ENCODE data around the gene ARHGAP4.

The ARHGAP4 gene

DNA sequence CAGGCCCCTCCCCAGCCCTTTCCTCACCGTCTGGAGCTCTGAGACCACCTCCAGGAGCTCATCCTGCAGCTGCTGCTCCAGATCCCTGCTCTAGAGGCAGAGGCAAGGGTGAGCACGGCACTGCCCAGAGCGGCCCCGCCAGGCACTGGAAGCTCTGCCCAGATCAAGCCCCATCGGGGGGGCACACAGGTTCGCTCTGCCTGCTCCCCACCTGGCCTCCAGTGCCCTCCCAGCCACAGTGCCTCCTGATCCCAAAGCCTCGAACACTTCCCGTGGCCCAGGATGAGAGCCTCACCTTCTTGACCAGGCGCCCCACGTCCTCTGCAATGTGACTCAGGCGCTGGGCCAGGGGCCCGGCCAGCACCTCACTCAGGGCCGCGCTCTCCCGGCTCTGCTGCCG lies 5.0 kb downstream of the ARHGAP4 start:
- TF ChIP-seq, protein P1, sequence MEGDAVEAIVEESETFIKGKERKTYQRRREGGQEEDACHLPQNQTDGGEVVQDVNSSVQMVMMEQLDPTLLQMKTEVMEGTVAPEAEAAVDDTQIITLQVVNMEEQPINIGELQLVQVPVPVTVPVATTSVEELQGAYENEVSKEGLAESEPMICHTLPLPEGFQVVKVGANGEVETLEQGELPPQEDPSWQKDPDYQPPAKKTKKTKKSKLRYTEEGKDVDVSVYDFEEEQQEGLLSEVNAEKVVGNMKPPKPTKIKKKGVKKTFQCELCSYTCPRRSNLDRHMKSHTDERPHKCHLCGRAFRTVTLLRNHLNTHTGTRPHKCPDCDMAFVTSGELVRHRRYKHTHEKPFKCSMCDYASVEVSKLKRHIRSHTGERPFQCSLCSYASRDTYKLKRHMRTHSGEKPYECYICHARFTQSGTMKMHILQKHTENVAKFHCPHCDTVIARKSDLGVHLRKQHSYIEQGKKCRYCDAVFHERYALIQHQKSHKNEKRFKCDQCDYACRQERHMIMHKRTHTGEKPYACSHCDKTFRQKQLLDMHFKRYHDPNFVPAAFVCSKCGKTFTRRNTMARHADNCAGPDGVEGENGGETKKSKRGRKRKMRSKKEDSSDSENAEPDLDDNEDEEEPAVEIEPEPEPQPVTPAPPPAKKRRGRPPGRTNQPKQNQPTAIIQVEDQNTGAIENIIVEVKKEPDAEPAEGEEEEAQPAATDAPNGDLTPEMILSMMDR (IDR thresholded peaks at IDR 0.05; ENCODE audit: low read depth, low read length, missing control alignments), result no peak
- H3K4me3 ChIP-seq (ENCODE audit: low read depth, low read length), result no peak overlapping the region
- no peak for DNase-seq (ENCODE audit: low read depth)

DNA sequence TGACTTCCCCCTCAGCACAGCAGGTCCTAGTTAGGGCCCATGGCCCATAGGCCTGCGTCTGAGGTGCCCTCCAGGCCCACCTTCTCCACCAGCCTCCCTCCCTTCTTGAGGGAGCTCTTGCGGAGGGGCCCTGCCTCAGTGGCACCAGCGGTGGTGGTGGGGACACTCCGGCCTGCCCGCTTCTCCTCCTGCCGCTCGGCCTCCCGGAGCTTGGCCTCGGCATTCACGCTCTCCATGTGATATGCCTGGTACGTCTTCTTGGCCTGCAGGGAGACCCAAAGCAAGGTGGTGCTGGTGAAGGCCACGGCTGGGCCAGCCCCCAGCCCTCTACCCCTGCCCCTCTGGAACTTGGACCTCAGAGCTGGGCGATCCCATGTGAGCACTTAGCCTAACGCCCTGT lies 5.5 kb downstream of the ARHGAP4 start:
- DNase-seq (ENCODE audit: low read depth), result no peak
- no peak overlapping the region for H3K4me3 ChIP-seq (ENCODE audit: low read depth, low read length)
- TF ChIP-seq, protein P1 (IDR thresholded peaks at IDR 0.05; ENCODE audit: low read depth, low read length, missing control alignments), result no peak

DNA sequence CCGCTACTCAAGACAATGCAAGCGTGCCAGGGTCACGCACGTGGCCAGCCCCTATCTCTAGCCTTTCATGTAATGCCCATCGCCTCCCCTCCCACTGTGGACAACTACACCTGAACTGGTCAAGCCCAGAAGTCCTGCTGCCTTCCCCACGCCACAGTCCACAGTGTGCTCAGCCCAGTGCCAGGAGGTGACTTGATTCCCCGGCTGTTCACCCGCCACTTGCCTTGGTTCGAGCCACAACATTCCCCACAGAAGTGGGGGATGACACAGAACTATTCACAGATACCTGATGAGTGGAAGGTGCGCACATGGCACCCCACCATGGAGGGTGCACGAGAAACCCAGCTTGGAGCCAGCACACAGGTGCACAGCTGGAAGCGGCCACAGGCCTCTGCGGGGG lies 6.8 kb downstream of the ARHGAP4 start:
- H3K4me3 ChIP-seq (ENCODE audit: low read depth, low read length), result no peak overlapping the region
- TF ChIP-seq, protein P1 (IDR thresholded peaks at IDR 0.05; ENCODE audit: low read depth, low read length, missing control alignments), result no peak
- DNase-seq (ENCODE audit: low read depth), result no peak

DNA sequence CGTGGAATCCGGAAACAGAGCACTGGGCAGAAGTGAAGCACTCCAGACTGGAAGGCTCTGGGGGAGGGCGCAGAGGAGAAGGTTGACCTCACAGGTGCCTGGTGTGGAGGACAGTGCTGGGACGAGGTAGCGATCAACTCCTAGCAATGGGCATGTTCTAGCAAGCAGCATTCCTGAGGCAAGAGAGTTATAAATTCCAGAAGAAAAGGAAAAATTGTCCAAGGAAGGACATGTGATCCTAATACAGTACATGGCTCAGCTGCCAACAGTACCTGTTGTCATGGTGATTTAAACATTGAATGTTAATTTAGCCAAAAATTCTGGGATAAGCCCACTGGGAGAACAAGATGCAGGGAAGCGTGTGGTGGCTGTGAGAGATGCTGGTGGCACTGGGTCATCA lies 8.2 kb downstream of the ARHGAP4 start:
- TF ChIP-seq, protein P1 (IDR thresholded peaks at IDR 0.05; ENCODE audit: low read depth, low read length, missing control alignments), result no peak
- H3K4me3 ChIP-seq (ENCODE audit: low read depth, low read length), result no peak overlapping the region
- no peak for DNase-seq (ENCODE audit: low read depth)

DNA sequence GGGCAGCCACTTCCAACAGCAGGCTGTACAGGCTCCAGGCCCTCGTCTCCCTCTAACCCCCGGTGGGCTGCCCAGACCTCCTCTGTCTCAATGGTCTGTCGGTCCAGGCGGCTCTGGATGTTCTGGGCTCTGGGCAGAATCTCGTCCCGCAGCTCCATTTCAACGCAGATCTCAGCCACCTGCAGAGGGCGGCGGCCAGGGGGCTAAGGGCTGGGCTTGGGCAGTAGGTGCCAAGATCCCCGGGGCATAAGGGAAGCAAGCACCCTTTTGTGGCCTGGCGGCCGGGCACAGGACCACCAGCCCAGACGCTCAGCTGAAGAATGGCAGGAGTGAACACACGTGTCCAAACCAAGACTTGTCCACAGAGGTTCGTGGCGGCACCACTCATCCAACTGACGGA lies 12.4 kb downstream of the ARHGAP4 start:
- TF ChIP-seq, protein P1 (IDR thresholded peaks at IDR 0.05; ENCODE audit: low read depth, low read length, missing control alignments), result no peak

DNA sequence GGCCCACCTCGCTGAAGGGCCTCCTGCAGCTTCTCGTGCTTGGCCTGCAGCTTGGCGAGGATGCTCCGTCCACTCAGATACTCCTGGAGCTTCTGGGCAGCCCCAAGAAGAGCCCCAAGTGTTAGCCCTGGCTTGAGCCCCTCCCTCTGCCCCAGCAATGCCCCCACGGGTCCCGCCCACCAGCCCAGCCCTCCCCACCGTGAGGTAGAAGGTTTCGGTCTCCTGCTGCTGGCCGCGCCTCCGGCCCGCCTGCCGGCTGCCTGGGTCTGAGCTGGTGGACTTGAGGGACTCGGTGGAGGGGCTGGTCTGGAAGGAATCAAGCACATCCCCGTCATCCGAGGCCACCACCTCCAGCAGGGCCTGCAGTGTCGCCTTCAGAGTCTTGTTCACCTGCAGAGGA lies 12.9 kb downstream of the ARHGAP4 start:
- no peak for DNase-seq (ENCODE audit: low read depth)

More for the DNA sequence above, 12.4 kb downstream of the ARHGAP4 start:
- DNase-seq (ENCODE audit: low read depth), result no peak
- no peak overlapping the region for H3K4me3 ChIP-seq (ENCODE audit: low read depth, low read length)

DNA sequence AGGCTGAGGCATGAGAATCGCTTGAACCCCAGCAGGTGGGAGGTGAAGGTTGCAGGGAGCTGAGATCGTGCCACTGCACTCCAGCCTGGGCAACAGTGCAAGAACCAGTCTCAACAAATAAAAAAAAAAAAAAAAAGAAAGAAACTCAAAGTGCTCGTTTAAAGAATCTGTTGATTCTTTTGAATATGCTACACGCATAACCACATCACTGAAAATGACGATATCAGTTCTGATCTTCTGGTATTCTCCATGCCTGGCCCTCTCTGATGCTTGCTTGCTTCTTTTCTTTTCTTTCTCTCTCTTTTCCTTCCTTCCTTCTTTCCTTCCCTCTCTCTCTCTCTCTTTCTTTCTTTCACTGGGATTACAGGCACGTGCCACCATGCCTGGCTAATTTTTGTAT lies 14.3 kb downstream of the ARHGAP4 start:
- TF ChIP-seq, protein P1 (IDR thresholded peaks at IDR 0.05; ENCODE audit: low read depth, low read length, missing control alignments), result no peak
- H3K4me3 ChIP-seq (ENCODE audit: low read depth, low read length), result no peak overlapping the region
- no peak for DNase-seq (ENCODE audit: low read depth)

More for the DNA sequence above, 12.9 kb downstream of the ARHGAP4 start:
- H3K4me3 ChIP-seq (ENCODE audit: low read depth, low read length), result no peak overlapping the region
- TF ChIP-seq, protein P1 (IDR thresholded peaks at IDR 0.05; ENCODE audit: low read depth, low read length, missing control alignments), result no peak

Measured in GM12864 (cell line).